ENCODE measurements around the gene PLXND1.

The PLXND1 gene

GRCh38 chr3:129606636-129607390 lies at the start of gene PLXND1:
Gene PLXND1 (minus strand): TSS chr3:129606676. CDS start chr3:129606639, 37 bp downstream.
- peak within 1 kb of the TSS; percentile 24 for H3K4me3 ChIP-seq (ENCODE audit: low read depth, low read length)
- TF ChIP-seq CTCF (IDR thresholded peaks at IDR 0.05; ENCODE audit: low read depth, low read length, missing control alignments): no peak
- no peak for DNase-seq (ENCODE audit: low read depth)

DNA sequence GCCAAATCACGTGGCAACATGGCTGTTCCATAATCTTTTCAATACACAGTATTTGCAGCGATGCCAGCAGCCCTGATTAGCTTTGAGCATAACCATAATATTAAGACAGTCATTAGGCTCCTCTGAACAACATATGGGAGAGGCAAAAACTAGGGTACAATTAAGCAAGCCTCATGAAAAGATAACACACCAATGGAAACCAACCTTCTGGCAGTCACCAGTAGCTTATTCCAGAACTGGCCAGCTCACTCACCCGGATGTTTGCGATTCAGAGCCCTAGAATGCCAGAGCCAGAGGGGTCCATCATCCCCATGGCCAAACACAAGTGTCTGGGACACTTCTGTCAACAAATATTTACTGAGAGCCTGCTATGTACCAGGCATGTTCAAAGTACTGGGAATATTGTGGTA lies 48.8 kb upstream of the PLXND1 start:
- no peak for DNase-seq (ENCODE audit: low read depth)
- H3K4me3 ChIP-seq (ENCODE audit: low read depth, low read length): no peak overlapping the region
- no peak for TF ChIP-seq CTCF (IDR thresholded peaks at IDR 0.05; ENCODE audit: low read depth, low read length, missing control alignments)

- H3K4me3 ChIP-seq (ENCODE audit: low read depth, low read length): no peak overlapping the region
- TF ChIP-seq CTCF (IDR thresholded peaks at IDR 0.05; ENCODE audit: low read depth, low read length, missing control alignments): no peak
- no peak for DNase-seq (ENCODE audit: low read depth)
Measured at GRCh38 chr3:129654131-129654530, 47.7 kb upstream of the PLXND1 start.

DNA sequence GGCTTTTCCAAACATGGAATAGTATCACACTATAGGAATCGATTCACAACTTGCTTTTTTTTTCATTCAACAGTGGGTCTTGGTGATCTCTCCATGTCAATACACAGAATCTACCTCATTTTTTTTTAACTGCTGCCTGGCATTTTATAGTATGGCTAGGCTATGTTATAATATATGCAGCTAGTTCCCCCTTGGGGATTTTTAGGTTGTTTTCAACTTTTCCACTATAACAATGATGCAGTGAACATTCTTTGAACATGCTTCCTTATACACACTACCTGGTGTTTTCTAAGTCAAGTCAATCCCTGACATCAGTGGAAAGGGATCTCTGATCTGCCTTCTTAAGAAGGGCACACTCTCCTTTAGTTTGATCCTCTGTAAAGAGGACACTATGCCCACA lies 46.5 kb upstream of the PLXND1 start:
- no peak for TF ChIP-seq CTCF (IDR thresholded peaks at IDR 0.05; ENCODE audit: low read depth, low read length, missing control alignments)
- no peak for DNase-seq (ENCODE audit: low read depth)
- no peak overlapping the region for H3K4me3 ChIP-seq (ENCODE audit: low read depth, low read length)

DNA sequence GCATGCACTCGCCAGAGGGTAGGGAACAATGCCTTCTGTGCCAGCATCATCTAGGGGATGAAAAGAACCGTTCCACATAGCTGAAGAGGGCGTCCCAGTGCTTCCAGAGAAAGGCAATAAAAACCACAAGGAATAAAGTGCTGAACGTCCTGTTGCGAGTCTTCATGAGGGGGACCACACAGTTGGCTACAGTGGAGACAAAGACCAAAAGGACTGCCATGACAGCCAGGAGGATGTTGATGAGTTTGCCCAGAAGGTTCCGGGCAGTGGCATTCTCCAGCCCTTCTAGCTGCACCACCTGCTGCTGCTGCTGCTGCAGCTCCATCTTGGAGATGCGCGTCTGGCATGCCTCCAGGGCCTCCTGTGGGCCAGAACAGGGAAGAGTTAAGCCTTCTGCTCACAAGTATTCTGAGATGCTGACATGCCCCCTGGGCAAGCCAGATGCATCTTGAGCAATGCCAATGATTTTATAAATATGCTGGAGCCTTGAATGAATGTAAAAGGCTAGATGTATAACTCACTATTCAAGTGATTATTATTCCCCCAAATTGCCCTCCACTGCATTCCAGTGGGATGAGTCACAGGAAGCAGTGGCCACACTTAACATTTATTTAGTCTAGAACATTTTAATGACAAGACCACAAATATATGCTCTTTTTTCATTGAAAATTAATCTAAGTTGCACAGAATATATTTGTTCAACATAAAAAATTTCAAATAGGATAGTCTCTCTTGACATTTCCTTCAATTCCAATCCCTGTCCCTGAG lies 45.1 kb upstream of the PLXND1 start:
- TF ChIP-seq CTCF (IDR thresholded peaks at IDR 0.05; ENCODE audit: low read depth, low read length, missing control alignments): no peak
- no peak for DNase-seq (ENCODE audit: low read depth)
- H3K4me3 ChIP-seq (ENCODE audit: low read depth, low read length): no peak overlapping the region

GRCh38 chr3:129650256-129650872 lies 43.9 kb upstream of the PLXND1 start:
- TF ChIP-seq CTCF (IDR thresholded peaks at IDR 0.05; ENCODE audit: low read depth, low read length, missing control alignments): peak; percentile 67
- no peak overlapping the region for H3K4me3 ChIP-seq (ENCODE audit: low read depth, low read length)
- DNase-seq (ENCODE audit: low read depth): peak; percentile 35
